Lower leg skin (tissue), 3 donors: Measurements from ENCODE around the gene FBXL13.

ENCODE experiments used
- POLR2A ChIP-seq, 2 donors: fragments of 450-650 bp; IDR thresholded peaks; one replicate each; pipeline ENCODE4 v1.6.1; 2016 to 2017; ENCODE audit warnings: antibody characterized with exemption in 2 of 2, mild to moderate bottlenecking in 1 of 2, moderate library complexity in 1 of 2
- TF ChIP-seq, protein P1 (sequence below), 3 donors: fragments of 450-650 bp; IDR thresholded peaks; one replicate each; pipeline ENCODE4 v1.5.1; 2016; ENCODE audit warnings: antibody characterized with exemption in 3 of 3, mild to moderate bottlenecking in 3 of 3, moderate library complexity in 2 of 3

DNA sequence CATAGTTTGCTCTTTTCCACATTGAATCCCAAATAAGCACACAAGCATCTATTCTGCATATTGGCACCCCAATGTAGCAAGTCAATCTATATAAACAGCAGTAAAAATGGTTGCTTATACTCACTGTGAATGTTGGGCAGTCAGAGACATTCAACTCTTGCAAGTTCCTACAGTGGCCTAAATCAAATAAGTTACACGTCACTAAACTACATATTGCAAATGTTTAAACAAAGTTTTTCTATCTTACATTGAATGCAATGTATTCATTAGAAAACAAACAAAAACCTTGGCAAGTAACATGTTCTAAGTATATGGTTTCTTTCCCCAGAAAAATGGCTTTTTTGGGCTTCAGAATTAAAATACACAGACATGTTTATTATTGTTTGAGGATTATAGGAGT is 142.8 kb downstream of the FBXL13 start:
- TF ChIP-seq, protein P1, sequence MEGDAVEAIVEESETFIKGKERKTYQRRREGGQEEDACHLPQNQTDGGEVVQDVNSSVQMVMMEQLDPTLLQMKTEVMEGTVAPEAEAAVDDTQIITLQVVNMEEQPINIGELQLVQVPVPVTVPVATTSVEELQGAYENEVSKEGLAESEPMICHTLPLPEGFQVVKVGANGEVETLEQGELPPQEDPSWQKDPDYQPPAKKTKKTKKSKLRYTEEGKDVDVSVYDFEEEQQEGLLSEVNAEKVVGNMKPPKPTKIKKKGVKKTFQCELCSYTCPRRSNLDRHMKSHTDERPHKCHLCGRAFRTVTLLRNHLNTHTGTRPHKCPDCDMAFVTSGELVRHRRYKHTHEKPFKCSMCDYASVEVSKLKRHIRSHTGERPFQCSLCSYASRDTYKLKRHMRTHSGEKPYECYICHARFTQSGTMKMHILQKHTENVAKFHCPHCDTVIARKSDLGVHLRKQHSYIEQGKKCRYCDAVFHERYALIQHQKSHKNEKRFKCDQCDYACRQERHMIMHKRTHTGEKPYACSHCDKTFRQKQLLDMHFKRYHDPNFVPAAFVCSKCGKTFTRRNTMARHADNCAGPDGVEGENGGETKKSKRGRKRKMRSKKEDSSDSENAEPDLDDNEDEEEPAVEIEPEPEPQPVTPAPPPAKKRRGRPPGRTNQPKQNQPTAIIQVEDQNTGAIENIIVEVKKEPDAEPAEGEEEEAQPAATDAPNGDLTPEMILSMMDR (IDR thresholded peaks at IDR 0.05) = no peak
- TF ChIP-seq POLR2A (IDR thresholded peaks at IDR 0.05) = no peak
